Measurements from ENCODE around the gene FAM107B. TPM values are rescaled to one million over a fixed set of nuclear protein-coding genes. Genes with fewer than 3 reads are reported as not detected.

The FAM107B gene
- total and polyA plus RNA-seq, 4 donors: 24.9 to 58.1 (median 30.9) TPM

GRCh38 chr10:14687340-14687739 is 87.4 kb downstream of the FAM107B start:
- Histone ChIP-seq H3K27me3 (ENCODE audit: control insufficient read depth in 4 of 4, insufficient read depth in 4 of 4, low read length in 3 of 4) (no peaks in the 10 kb centered on the region), H3K9ac (ENCODE audit: low read depth in 1 of 2, low read length in 2 of 2) (no peak overlapping the region), H3K36me3 (ENCODE audit: control insufficient read depth in 4 of 4, insufficient read depth in 3 of 4, low read depth in 1 of 4, low read length in 3 of 4) (no peaks in the 10 kb centered on the region), H3K9me3 (ENCODE audit: control insufficient read depth in 4 of 4, low read length in 3 of 4) (no peaks in the 10 kb centered on the region), H3K27ac (ENCODE audit: low read depth in 1 of 2, low read length in 2 of 2) (no peak overlapping the region), H3K4me3 (ENCODE audit: low read depth in 1 of 3, low read length in 3 of 3) (no peak overlapping the region), H3K4me1 (ENCODE audit: control insufficient read depth in 4 of 4, insufficient read depth in 4 of 4, low read length in 3 of 4) (peaks cover 0 to 2% (median 0%) of the 10 kb centered on the region in 4 donors)
- 78% methylated on average over 1 of the region's 1 CpG for WGBS
- DNase-seq (ENCODE audit: low spot score): no peak
- TF ChIP-seq FOXA2 (IDR thresholded peaks at IDR 0.05) (no peak), GABPA (IDR thresholded peaks at IDR 0.05 in 1 of 2, conservative IDR thresholded peaks at IDR 0.05 in 1 of 2) (no peak), EGR1 (IDR thresholded peaks at IDR 0.05; ENCODE audit: low read depth in 2 of 2) (no peak), JUND (IDR thresholded peaks at IDR 0.05) (no peak), RXRA (IDR thresholded peaks at IDR 0.05) (no peak), HNF4A (conservative IDR thresholded peaks at IDR 0.05) (no peak), RAD21 (IDR thresholded peaks at IDR 0.05) (no peak), ATF3 (IDR thresholded peaks at IDR 0.05) (no peak), FOXA1 (IDR thresholded peaks at IDR 0.05) (no peak), CTCF (IDR thresholded peaks at IDR 0.05; ENCODE audit: low read depth, low read length, missing input control) (no peak), TAF1 (conservative IDR thresholded peaks at IDR 0.05) (no peak), NR2F2 (IDR thresholded peaks at IDR 0.05) (no peak), MAX (IDR thresholded peaks at IDR 0.05) (no peak)

GRCh38 chr10:14686356-14686755 is 88.3 kb downstream of the FAM107B start:
- 94% methylated on average over 5 of the region's 5 CpGs for WGBS
- no peaks in the 10 kb centered on the region for H3K9me3 ChIP-seq (ENCODE audit: control insufficient read depth in 4 of 4, low read length in 3 of 4)
- H3K4me1 ChIP-seq (ENCODE audit: control insufficient read depth in 4 of 4, insufficient read depth in 4 of 4, low read length in 3 of 4): peaks cover 0 to 2% (median 0%) of the 10 kb centered on the region in 4 donors
- H3K4me3 ChIP-seq (ENCODE audit: low read depth in 1 of 3, low read length in 3 of 3): no peak overlapping the region
- DNase-seq (ENCODE audit: low spot score): no peak
- H3K27me3 ChIP-seq (ENCODE audit: control insufficient read depth in 4 of 4, insufficient read depth in 4 of 4, low read length in 3 of 4): no peaks in the 10 kb centered on the region
- TF ChIP-seq FOXA2 (IDR thresholded peaks at IDR 0.05): no peak
- TF ChIP-seq HNF4A (conservative IDR thresholded peaks at IDR 0.05): no peak
- TF ChIP-seq ATF3 (IDR thresholded peaks at IDR 0.05): no peak
- TF ChIP-seq YY1 (IDR thresholded peaks at IDR 0.05): no peak
- TF ChIP-seq FOXA1 (IDR thresholded peaks at IDR 0.05): no peak
- no peak for TF ChIP-seq RAD21 (IDR thresholded peaks at IDR 0.05)
- TF ChIP-seq SP1 (IDR thresholded peaks at IDR 0.05): no peak
- no peak for TF ChIP-seq JUND (IDR thresholded peaks at IDR 0.05)
- no peak for TF ChIP-seq EGR1 (IDR thresholded peaks at IDR 0.05; ENCODE audit: low read depth in 2 of 2)
- TF ChIP-seq NR2F2 (IDR thresholded peaks at IDR 0.05): no peak
- no peak for TF ChIP-seq RXRA (IDR thresholded peaks at IDR 0.05)
- no peak for TF ChIP-seq ZBTB33 (IDR thresholded peaks at IDR 0.05)
- TF ChIP-seq GABPA (IDR thresholded peaks at IDR 0.05 in 1 of 2, conservative IDR thresholded peaks at IDR 0.05 in 1 of 2): no peak
- no peak for TF ChIP-seq HNF4G (IDR thresholded peaks at IDR 0.05)
- no peak for TF ChIP-seq MAX (IDR thresholded peaks at IDR 0.05)
- H3K36me3 ChIP-seq (ENCODE audit: control insufficient read depth in 4 of 4, insufficient read depth in 3 of 4, low read depth in 1 of 4, low read length in 3 of 4): no peaks in the 10 kb centered on the region
- no peak overlapping the region for H3K9ac ChIP-seq (ENCODE audit: low read depth in 1 of 2, low read length in 2 of 2)
- H3K27ac ChIP-seq (ENCODE audit: low read depth in 1 of 2, low read length in 2 of 2): no peak overlapping the region
